Gastrocnemius medialis (tissue), 4 donors: ENCODE data around the gene AHDC1.

Experiments used
- CTCF ChIP-seq, 5 experiments: fragments of 450-650 bp in 3 of 5; fragments of 200-600 bp in 2 of 5; sonication (generic) in 2 of 5; IDR thresholded peaks in 4 of 5; conservative IDR thresholded peaks in 1 of 5; 1 replicate in 4 of 5; 2 replicates in 1 of 5; pipeline ENCODE4 v1.5.1; 2016 to 2019; ENCODE audit warnings: antibody characterized with exemption in 5 of 5, mild to moderate bottlenecking in 3 of 5, moderate library complexity in 3 of 5
- POLR2A ChIP-seq, 2 donors: fragments of 450-650 bp; IDR thresholded peaks; one replicate each; pipeline ENCODE4 v1.6.1; 2017; ENCODE audit warnings: antibody characterized with exemption in 2 of 2, mild to moderate bottlenecking in 2 of 2, moderate library complexity in 2 of 2

- TF ChIP-seq CTCF (IDR thresholded peaks at IDR 0.05 in 4 of 5, conservative IDR thresholded peaks at IDR 0.05 in 1 of 5) (no peak), POLR2A (IDR thresholded peaks at IDR 0.05) (no peak)
Measured at GRCh38 chr1:27519331-27520258, 84.3 kb downstream of the AHDC1 start.
